Superior temporal gyrus (tissue), 1 donor: ENCODE measurements around the gene VTN.

ENCODE experiments used
- DNase-seq: peaks from one replicate; pipeline ENCODE4 v3.0.0-alpha.2; 2016; ENCODE audit errors: extremely low spot score

VTN gene

DNA sequence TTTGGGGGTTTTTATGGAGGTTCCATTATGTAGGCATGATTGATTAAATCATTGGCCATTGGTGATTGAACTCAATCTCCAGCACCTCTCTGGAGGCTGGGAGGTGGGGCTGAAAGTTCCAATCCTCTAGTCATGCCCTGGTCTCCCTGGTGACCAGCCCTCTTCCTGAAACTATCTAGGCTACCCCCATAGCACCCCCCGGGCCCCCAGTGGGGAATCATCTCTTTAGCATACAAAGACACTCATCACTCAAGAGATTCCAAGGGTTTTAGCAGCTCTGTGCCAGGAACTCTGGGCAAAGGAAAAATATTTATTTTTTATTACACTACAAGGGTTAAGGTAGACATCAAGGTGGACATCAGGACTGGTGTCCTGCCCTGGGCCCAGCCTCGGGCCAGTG is 25.3 kb upstream of the VTN start:
- no peak for DNase-seq

DNA sequence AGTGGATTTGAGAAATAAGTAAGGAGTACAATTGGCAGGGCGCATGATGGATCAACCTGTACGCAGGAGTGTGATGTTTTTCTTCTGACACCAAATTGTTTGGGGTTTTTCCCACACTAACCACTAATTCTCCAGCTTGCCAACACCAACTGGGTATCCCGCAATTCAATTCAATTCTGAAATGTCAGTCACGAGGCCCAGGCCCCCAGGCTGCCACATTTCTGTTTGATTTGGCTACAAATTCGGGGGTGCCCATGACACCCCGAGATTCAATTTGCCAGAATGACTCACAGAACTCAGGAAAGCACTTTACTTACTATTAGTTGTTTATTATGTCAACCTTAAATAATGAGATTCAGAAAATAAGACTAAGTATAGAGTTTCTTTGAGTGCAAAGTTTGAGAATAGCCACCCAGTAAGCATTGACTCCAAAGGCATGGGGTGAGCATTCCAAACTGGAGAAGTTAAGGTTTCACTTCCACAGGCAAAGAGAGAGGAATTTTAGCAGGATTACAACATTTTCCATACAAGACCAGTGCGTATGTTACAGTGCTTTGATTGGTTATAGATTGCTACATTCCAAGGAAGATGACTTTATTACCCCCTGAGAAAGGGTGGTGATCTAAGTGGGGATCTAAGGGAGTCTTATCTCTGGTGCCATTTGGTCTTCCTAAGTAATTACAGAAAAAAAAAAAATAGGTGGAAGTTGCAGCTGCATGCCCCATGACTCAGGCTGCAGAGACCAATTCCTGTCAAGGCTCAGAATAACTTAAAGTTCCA is 24.4 kb upstream of the VTN start:
- DNase-seq: no peak

DNA sequence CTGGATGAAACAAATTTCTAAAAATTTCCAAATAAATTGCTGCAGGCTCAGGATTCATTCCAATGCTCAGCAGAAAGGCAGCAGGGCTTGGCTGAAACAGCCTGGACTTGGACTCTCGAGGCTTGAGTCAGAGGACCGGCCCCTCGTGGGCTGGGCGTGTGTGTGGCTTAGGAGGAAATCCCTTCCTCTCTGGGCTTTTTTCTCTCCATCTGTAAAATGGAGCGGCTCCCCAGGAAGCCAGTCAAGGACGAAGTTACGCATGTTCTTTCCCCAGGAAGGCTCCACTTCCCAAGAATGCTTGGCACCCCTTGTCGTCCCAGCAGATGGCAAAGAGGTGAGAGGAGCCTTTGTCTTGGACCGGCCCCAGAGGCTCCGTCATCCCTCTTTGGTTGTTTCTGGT is 22.4 kb upstream of the VTN start:
- no peak for DNase-seq

DNA sequence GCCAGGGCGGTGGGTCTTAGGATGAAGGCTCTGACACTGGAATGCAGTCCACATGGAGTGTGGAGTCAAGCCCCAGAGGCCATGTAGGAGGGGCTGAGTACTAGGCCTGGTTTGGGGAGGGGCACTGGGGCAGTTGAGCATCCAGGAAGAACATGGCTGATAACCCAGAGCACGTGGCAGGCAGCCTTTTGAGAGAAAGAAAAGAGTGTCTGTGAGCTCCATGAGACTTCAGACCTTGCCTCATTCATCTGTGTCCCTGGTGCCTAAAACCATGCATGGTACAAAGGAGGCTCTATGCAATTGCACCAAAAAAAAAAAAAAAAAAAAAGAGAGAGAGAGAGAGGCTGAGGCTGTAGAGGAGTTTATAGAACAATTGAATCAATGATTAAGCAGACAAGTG is 21.3 kb upstream of the VTN start:
- no peak for DNase-seq

DNA sequence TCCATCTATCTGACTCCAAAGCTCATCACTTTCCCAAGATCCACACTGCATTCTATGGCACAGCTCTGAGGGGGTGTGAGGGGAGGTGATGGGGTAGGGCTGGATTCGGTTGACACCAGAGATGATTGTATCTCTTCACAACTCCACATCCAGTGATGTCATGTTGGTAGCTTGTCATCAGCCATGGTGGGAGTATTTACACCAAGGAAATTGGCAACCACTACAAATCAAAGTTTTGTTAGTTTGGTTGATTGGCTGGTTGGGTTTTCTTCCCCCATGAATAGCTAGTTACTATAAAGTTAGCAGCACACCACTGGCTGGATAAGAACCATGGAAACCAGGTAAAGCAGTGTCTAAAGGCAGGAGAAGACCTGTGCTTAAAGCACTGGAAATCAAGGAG is 20.9 kb upstream of the VTN start:
- DNase-seq: no peak

DNA sequence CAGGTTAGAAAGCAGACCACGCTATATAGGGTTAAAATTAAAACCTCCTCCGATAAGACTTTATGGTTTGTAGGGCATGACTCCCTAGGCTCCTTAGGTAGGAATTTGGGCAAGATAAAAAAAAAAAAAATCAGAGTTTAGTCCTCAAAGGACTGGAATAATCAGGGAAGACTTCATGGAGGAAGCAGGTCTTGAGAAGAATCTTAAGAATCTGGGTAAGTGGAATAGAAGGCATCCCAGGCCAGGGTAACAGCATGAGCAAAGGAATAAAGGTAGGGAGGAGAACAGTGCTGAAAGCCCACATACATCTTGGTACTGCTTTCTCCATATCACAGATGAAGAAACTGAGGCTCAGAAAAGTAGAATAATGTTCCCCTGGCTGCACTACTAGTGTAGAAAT is 20.5 kb upstream of the VTN start:
- no peak for DNase-seq

DNA sequence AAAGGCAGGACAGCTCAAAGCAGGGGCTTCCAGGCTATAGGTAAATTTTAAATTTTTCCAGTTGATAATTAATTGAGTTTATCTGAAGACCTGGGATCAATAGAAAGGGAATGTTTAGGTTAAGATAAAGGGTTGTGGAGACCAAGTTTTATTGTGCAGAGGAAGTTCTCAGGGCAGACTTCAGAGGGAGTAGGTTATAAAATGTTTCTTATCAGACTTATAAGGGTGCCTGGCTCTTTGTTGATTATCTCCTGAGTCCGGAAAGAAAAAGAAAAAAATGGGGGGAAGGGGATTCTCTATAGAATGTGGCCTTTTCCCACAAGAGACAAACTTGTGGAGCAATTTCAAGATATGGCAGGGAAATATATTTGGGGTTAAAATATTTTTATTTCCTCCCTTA is 20.0 kb upstream of the VTN start:
- DNase-seq: no peak

DNA sequence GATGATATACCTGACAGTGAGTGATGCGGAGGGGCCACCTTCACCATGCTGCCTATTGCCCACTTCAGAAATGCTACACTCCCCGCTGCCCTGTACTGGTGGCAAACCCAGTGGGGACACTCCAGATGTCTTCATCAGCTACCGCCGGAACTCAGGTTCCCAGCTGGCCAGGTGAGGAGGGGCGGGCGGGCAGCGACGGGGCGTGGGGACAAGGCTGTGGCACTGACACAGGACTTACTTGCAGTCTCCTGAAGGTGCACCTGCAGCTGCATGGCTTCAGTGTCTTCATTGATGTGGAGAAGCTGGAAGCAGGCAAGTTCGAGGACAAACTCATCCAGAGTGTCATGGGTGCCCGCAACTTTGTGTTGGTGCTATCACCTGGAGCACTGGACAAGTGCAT is 18.0 kb upstream of the VTN start:
- DNase-seq: no peak

DNA sequence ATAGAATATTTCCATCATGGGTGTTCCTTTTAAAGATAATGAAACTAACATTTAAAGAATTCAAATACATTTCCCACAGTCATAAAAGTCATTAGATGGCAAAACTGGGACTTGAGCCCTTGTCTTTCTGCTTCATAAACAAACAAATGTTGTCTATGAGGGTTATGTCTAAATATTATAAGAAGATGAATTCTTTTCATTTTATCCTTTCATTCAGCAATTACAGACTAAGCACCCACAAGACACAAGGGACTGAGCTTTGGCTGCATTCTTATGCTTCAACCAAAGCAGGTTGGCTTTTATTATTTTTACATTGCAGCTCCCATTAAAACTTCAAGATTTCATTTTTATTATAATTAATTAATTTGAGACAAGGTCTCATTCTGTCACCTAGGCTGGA is 16.3 kb upstream of the VTN start:
- DNase-seq: no peak

DNA sequence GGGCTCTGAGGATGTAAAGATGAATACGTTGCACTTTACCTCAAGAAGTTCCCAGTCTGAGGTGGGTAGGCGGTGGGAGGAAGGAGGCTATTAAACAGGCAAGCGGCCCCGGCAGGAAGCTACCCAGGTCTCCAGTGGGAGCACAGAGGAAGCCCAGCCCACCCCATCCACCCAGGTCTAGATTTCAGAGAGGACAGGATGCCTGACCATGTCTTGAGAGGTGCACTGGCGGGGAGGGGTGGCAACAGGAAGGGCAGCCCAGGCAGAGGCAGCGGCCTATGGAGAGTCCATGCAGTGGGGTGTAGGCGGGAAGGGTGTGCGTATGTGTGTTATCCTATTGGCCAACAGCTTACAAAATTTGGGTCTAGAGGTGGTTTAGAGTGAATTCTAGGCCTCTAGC is 15.3 kb upstream of the VTN start:
- DNase-seq: no peak

DNA sequence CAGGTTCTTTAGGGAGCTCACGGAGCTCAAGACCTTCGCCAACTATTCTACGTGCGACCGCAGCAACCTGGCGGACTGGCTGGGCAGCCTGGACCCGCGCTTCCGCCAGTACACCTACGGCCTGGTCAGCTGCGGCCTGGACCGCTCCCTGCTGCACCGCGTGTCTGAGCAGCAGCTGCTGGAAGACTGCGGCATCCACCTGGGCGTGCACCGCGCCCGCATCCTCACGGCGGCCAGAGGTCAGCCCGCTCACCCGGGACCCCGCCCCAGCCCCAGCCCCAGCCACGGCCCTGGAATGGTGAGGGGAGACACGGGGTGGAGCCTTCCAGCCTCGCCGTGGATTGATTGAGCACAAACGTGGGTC is 14.9 kb upstream of the VTN start:
- no peak for DNase-seq

DNA sequence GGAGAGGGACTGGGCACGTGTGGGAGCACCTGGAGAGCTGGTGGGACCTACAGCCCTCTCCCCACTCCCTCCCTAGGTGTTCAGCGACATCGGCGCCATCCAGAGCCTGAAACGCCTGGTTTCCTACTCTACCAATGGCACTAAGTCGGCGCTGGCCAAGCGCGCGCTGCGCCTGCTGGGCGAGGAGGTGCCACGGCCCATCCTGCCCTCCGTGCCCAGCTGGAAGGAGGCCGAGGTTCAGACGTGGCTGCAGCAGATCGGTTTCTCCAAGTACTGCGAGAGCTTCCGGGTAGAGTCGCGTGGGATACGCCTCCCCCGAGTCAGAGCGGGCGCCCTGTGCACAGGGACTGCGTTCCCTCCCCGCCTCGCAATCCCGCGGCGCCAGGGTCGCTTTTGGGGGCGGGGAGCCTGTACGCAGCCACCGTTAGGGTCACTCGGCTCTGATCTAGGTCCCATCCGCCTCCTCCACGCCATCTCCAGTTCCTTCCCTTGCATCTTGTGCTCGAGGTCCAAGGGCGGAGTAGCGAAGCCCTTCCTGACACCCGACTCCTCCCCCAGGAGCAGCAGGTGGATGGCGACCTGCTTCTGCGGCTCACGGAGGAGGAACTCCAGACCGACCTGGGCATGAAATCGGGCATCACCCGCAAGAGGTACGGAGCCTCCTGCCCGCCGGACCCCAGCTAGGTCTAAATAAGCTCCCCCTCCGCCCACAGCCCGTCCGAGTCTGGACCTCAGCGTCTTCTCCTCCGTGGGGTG is 14.4 kb upstream of the VTN start:
- DNase-seq: no peak

DNA sequence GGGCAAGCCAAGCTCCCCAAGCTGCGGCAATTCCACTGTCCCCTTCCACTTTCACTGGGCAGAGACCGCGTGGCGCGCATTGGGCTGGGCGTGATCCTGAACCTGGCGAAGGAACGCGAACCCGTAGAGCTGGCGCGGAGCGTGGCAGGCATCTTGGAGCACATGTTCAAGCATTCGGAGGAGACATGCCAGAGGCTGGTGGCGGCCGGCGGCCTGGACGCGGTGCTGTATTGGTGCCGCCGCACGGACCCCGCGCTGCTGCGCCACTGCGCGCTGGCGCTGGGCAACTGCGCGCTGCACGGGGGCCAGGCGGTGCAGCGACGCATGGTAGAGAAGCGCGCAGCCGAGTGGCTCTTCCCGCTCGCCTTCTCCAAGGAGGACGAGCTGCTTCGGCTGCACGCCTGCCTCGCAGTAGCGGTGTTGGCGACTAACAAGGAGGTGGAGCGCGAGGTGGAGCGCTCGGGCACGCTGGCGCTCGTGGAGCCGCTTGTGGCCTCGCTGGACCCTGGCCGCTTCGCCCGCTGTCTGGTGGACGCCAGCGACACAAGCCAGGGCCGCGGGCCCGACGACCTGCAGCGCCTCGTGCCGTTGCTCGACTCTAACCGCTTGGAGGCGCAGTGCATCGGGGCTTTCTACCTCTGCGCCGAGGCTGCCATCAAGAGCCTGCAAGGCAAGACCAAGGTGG is 11.2 kb upstream of the VTN start:
- DNase-seq: no peak

DNA sequence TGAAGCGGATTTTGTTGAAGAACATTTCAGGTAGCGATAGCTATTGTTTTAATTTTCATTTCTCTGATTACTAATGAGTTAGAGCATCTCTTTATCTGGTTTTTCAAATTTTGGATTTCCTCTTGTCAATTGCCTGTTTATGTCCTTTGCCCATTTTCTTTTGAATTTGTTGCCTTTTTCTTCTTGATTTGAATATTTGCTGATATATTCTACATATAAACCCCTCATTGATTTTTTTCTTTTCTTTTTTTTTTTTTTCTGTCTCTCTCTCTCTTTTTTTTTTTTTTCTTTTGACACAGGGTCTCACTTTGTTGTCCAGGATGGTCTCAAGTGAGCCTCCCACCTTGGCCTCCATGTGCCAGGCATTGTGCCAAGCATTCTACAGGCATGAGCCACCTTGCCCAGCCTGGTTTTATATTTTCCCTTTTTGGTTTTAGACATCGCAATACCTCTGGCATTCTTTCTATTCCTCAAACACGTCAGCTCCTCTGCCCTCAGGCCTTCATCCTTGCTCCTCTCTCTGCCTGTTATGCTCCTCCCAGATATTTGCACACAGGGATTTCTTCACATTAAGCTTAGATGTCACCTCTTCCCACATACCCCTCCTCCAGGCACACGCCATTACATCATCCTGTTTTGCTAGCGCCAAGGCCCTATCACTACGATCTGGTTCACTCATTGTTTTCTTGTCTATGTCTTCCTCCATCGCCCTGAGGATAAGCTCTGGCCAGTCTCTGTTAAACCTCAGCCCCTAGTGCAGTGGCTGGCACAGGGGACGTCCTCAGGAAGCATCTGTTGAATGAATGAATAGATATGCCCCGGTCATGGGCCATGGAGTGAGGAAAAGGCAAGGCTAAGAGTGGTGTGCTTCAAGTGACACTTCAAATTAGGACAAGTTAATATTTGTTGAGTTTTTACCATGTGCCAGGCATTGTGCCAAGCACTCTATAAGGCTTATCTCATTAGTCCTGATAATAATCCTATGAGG is 10.0 kb upstream of the VTN start:
- DNase-seq: no peak

DNA sequence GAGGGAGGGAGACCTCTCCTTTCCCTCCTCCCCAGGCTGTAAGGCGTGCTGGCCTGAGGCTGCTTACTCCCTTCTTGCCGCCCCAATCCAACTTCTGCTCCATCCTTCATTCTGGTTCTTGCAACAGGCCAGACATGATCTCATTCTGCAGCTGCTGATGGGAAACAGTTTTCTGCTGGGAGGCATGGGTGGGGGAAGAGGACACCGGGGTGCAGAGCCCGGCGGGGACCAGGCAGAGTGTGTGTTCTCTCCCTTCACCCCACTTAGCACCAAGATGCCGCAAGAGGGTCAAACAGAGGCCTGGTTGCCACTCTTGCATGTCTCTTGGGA is 2.8 kb upstream of the VTN start:
- no peak for DNase-seq

DNA sequence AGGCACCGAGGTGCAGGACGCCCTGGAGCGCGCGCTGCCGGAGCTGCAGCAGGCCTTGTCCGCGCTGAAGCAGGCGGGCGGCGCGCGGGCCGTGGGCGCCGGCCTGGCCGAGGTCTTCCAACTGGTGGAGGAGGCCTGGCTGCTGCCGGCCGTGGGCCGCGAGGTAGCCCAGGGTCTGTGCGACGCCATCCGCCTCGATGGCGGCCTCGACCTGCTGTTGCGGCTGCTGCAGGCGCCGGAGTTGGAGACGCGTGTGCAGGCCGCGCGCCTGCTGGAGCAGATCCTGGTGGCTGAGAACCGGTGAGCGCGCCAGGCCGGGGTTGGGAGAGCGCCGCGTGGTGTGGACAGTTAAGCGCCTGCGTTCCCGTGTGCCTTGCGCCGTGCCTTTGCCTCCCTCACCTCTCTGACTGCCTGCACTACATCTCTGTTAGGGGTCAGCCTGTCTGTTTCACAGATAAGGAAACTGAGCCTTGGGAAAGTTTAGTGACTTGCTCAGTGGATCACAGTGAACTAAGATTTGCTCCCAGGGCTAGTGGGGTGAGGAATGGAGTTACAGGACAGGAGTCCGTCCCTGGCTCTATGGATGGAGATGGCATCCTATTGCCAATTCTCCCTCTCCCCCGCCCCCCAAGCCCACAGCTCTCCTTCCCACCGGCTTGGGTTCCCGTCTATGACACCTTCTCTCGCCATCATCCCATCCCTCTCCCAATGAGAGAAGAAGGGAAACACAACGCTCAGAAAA is 2.3 kb upstream of the VTN start:
- DNase-seq: no peak

DNA sequence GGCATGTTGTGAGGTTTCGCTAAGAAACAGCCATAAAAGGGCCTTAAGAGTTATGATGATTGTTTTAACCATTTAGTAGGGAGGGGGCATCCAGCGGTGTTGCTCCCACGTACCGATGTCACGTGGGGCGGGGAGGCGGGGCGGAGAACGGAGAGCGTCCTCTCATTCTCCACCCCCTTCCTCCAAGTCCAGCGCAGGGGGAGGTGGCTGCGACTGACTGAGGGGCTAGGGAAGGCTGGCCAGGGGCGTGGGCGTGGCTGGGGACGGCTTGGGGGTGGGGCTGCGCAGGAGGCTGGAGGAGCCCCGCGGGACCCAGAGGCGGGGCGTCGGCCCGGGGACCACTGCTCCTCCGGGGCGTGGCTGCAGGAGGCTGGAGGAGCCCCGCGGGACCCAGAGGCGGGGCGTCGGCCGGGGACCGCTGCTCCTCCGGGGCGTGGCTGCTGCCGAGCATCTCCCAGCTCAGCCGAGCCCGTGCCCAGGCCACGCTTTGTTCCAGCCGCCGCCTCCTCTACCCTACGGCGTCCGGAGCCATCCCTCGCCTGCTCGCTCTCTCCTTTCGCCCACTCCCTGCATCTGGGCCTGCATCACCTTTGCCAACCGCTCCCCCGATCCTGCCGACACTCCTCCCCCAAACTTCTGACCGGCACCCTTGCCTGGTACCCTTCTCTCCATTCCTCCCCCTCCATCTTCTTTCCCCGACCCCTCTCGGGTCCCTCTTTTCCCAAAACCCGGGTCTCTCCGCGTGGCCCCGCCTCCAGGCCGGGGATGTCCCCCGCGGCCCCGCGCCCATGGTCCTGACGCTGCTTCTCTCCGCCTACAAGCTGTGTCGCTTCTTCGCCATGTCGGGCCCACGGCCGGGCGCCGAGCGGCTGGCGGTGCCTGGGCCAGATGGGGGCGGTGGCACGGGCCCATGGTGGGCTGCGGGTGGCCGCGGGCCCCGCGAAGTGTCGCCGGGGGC is 1.4 kb upstream of the VTN start, which contains the start of gene SARM1:
Gene SARM1 (plus strand): TSS at position 450 of the 958 bp plus-strand sequence. CDS start 339 bp downstream, at position 789.
- peak; percentile 64 for DNase-seq

DNA sequence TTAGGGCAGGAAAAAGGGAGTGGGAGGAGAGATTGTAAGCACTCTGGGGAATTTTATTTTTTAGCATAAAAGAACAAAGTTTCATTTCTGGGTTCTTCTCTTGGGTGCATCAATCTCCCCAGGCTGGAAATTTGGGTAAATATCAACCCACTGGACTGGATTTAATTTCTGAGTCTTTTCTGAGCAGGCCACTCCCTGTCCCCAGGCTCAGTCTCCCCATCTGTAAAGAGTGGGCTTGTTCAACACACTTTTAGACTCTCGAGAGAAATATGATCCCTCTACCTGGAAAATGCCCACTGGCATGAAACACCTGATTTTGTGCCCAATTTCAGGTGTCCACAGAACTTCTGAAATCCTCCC is 617 bp upstream of the VTN start:
- DNase-seq: no peak

DNA sequence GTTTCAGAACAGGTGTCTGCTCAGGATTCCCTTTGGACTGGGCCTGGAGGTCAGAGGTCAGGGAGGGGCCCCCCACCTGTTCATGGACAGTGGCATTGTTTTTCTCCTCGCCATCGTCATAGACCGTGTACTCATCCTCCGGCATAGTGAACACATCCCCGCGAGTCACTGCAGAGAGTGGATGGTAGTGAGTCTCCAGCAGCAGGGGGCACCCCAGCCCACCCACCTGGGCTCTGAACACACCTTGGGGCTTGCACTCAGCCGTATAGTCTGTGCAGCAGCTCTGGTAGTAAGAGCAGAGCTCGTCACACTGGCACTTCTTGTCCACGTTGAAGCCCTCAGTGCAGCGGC is 448 bp downstream of the VTN start:
- no peak for DNase-seq
